ENCODE data around the gene GMDS. TPM values are rescaled to one million over a fixed set of nuclear protein-coding genes. Genes with fewer than 3 reads are reported as not detected.

The GMDS gene
- total RNA-seq, 1 donor from 2014 or later = 30.1 TPM

DNA sequence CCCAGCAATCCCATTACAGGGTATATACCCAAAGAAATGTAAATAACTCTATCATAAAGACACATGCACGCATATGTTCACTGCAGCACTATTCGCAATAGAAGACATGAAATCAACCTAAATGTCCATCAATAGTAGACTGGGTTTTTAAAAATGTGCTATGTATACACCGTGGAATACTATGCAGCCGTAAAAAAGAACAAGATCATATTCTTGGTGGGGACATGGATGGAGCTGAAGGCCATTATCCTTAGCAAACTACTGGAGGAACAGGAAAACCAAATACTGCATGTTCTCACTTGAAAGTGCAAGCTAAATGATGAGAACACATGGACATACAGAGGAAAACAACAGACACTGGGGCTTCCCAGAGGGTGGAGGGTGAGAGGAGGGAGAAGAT lies 201.2 kb downstream of the GMDS start:
- ChIA-PET CTCF (no interaction called here), POLR2A (no interaction called here)
- intact Hi-C loops (cut with micrococcal nuclease) = no loop called here
- no peak for DNase-seq
- TF ChIP-seq, protein P1, sequence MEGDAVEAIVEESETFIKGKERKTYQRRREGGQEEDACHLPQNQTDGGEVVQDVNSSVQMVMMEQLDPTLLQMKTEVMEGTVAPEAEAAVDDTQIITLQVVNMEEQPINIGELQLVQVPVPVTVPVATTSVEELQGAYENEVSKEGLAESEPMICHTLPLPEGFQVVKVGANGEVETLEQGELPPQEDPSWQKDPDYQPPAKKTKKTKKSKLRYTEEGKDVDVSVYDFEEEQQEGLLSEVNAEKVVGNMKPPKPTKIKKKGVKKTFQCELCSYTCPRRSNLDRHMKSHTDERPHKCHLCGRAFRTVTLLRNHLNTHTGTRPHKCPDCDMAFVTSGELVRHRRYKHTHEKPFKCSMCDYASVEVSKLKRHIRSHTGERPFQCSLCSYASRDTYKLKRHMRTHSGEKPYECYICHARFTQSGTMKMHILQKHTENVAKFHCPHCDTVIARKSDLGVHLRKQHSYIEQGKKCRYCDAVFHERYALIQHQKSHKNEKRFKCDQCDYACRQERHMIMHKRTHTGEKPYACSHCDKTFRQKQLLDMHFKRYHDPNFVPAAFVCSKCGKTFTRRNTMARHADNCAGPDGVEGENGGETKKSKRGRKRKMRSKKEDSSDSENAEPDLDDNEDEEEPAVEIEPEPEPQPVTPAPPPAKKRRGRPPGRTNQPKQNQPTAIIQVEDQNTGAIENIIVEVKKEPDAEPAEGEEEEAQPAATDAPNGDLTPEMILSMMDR (IDR thresholded peaks at IDR 0.05) = no peak
- no peak overlapping the region for H3K27ac Mint-ChIP-seq
- no peak for ATAC-seq (ENCODE audit: low read depth)
- H3K4me1 Mint-ChIP-seq = no peaks in the 10 kb centered on the region
- H3K4me3 Mint-ChIP-seq = no peak overlapping the region
- H3K36me3 Mint-ChIP-seq (ENCODE audit: low read depth) = peaks cover 6% of the 10 kb centered on the region
- H3K9me3 Mint-ChIP-seq = peaks cover 5% of the 10 kb centered on the region
- H3K27me3 Mint-ChIP-seq = no peaks in the 10 kb centered on the region

GRCh38 chr6:2042956-2043648 lies 202.3 kb downstream of the GMDS start:
- H3K27ac Mint-ChIP-seq = no peak overlapping the region
- CTCF ChIA-PET = interaction anchor here (0.9 kb wide), 1 partner anchor 61 kb away, joined by 3 read pairs; no protein-coding TSS in a partner anchor
- intact Hi-C loops (cut with micrococcal nuclease) = no loop called here
- H3K36me3 Mint-ChIP-seq (ENCODE audit: low read depth) = peaks cover 4% of the 10 kb centered on the region
- H3K27me3 Mint-ChIP-seq = no peaks in the 10 kb centered on the region
- POLR2A ChIA-PET = no interaction called here
- H3K4me3 Mint-ChIP-seq = no peak overlapping the region
- H3K9me3 Mint-ChIP-seq = peaks cover 5% of the 10 kb centered on the region
- no peaks in the 10 kb centered on the region for H3K4me1 Mint-ChIP-seq
- DNase-seq = no peak
- no peak for ATAC-seq (ENCODE audit: low read depth)
- TF ChIP-seq, protein P1 (IDR thresholded peaks at IDR 0.05) = no peak

DNA sequence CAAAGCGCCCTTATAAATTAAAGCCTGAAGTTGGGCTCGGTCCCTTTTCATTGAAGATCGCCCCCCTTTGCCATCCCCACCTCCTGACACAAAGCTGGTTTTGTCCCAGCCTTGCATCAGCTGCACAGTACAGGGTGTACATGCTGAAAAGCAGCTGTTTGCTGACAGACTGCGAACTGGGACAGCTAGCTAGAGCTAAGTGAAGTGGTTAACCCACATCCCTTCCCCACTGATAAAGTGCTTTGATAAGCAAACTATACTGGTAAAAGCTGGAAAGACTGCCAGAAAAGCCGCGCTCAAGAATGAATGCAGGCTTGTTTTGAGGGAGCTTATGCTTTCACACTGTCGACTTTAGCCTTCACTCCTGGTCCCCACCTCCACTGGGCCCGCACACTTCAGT lies 207.3 kb downstream of the GMDS start:
- intact Hi-C loops (cut with micrococcal nuclease) = no loop called here
- no peaks in the 10 kb centered on the region for H3K4me1 Mint-ChIP-seq
- POLR2A ChIA-PET = no interaction called here
- H3K27ac Mint-ChIP-seq = no peak overlapping the region
- DNase-seq = no peak
- H3K9me3 Mint-ChIP-seq = no peaks in the 10 kb centered on the region
- CTCF ChIA-PET = no interaction called here
- ATAC-seq (ENCODE audit: low read depth) = no peak
- TF ChIP-seq, protein P1 (IDR thresholded peaks at IDR 0.05) = no peak
- H3K36me3 Mint-ChIP-seq (ENCODE audit: low read depth) = no peaks in the 10 kb centered on the region
- H3K4me3 Mint-ChIP-seq = no peak overlapping the region
- no peaks in the 10 kb centered on the region for H3K27me3 Mint-ChIP-seq

DNA sequence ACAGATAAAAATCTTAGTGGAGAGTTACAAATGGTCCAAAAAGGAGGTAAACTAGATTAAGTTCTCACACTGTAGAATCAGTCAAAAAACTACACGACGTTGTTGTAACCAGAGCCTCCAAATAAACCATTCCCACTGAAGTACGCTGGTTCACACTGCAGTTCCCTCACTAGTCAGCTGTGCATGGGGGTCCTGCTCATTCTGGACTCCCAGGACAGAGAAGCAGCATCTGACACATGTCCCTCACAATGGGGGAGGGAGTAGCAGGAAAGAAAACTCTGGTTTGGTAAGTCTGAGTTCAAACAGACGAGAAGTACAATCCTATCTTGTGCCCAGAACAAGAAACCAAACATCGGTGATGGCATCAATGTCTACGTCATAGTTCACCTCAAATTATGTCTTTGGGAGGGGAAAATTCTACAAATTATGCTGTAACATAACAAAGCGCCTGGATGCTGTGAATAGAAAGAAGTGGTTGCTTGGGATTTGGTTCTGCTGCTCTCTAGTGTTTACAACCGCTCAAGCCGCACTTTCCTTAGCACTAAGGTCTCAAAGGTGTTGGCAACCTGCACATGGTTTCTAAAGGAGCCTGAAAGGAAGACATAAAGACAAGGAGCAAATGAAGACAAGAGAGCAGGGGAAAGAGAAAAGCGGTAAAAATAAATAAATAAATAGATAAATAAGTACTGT lies 208.0 kb downstream of the GMDS start:
- no peak for DNase-seq
- intact Hi-C loops (cut with micrococcal nuclease) = no loop called here
- no peak overlapping the region for H3K27ac Mint-ChIP-seq
- TF ChIP-seq, protein P1 (IDR thresholded peaks at IDR 0.05) = no peak
- H3K4me1 Mint-ChIP-seq = no peaks in the 10 kb centered on the region
- H3K4me3 Mint-ChIP-seq = no peak overlapping the region
- no peaks in the 10 kb centered on the region for H3K27me3 Mint-ChIP-seq
- no peaks in the 10 kb centered on the region for H3K36me3 Mint-ChIP-seq (ENCODE audit: low read depth)
- no peaks in the 10 kb centered on the region for H3K9me3 Mint-ChIP-seq
- ATAC-seq (ENCODE audit: low read depth) = no peak
- CTCF ChIA-PET = no interaction called here
- POLR2A ChIA-PET = no interaction called here

DNA sequence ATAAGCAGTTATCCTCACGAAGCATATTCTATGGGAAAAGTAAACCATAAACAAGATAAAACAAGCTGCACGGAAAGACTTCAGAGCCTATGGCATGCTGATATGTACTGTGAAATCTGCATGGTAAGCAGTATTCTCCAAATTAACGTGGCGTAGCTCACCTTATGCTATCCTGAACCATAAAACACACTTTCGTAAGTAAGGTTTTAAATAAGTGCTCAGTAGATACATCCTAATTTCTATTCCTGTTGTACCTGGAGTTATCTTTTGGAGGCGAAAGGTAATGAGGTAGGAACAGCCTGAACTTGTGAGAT lies 208.7 kb downstream of the GMDS start:
- ChIA-PET CTCF (no interaction called here), POLR2A (no interaction called here)
- TF ChIP-seq, protein P1 (IDR thresholded peaks at IDR 0.05) = no peak
- Mint-ChIP-seq H3K9me3 (no peaks in the 10 kb centered on the region), H3K27ac (no peak overlapping the region), H3K4me1 (no peaks in the 10 kb centered on the region), H3K36me3 (ENCODE audit: low read depth) (no peaks in the 10 kb centered on the region), H3K27me3 (no peaks in the 10 kb centered on the region), H3K4me3 (no peak overlapping the region)
- intact Hi-C loops (cut with micrococcal nuclease) = no loop called here
- ATAC-seq (ENCODE audit: low read depth) (no peak), DNase-seq (no peak)
